BJ (cell line): ENCODE data around the gene HDAC11. TPM values are rescaled to one million over a fixed set of nuclear protein-coding genes. Genes with fewer than 3 reads are reported as not detected.

Source experiments
- CTCF ChIA-PET: fragments of 350-600 bp; formaldehyde crosslinking; extraction: SDS; loops from one replicate; lab custom pipeline; 2021; ENCODE audit warnings: antibody characterized with exemption, inconsistent platforms; lab: Yijun Ruan, JAX
- POLR2A ChIA-PET: fragments of 300-600 bp; sonication (Branson Sonifier 250); formaldehyde crosslinking; extraction: SDS; loops from one replicate; lab custom pipeline; 2021; ENCODE audit warnings: antibody characterized with exemption; lab: Charles Lee
- DNase-seq: peaks from one replicate; pipeline ENCODE4 v3.0.0-alpha.2; 2011; ENCODE audit warnings: low read depth
- H3K27me3 ChIP-seq: 2 replicates; pipeline ENCODE4 v1.6.0; 2011; ENCODE audit warnings: low read length; ENCODE audit not compliant: control insufficient read depth, insufficient read depth
- H3K36me3 ChIP-seq: 2 replicates; pipeline ENCODE4 v1.5.1; 2011; ENCODE audit warnings: low read length; ENCODE audit not compliant: control insufficient read depth, insufficient read depth
- H3K4me3 ChIP-seq: 2 replicates; pipeline ENCODE4 v1.5.1; 2011; ENCODE audit warnings: low read depth, mild to moderate bottlenecking, control low read depth, low read length
- CTCF ChIP-seq: IDR thresholded peaks from 2 replicates; pipeline ENCODE4 v1.5.1; 2011; ENCODE audit warnings: low read depth, mild to moderate bottlenecking, control low read depth, inconsistent platforms, low read length, moderate library complexity; ENCODE audit not compliant: insufficient read depth
- polyA plus RNA-seq: library from polyadenylated mRNA; depleted of rRNA; stranded (reverse); fragments of >200 nt; gene quantifications from 2 replicates; pipeline ENCODE4 v1.2.3, GENCODE V29; 2011

Gene HDAC11
- polyA plus RNA-seq, 1 experiment = 16.0 TPM

GRCh38 chr3:13528217-13528867, 48.2 kb downstream of the HDAC11 start:
- no peak for DNase-seq
- ChIA-PET CTCF (interaction anchor here (0.8 to 1.4 kb wide), 4 partner anchors 8 to 19 kb away, joined by 3 to 4 read pairs (median 4); no protein-coding TSS in a partner anchor), POLR2A (no interaction called here)
- H3K4me3 ChIP-seq = no peak overlapping the region
- no peaks in the 10 kb centered on the region for H3K36me3 ChIP-seq
- H3K27me3 ChIP-seq = no peaks in the 10 kb centered on the region
- peak; percentile 33; the same call in 1 of the 2 replicates for TF ChIP-seq CTCF

GRCh38 chr3:13529196-13530112, 49.3 kb downstream of the HDAC11 start:
- DNase-seq = no peak
- Histone ChIP-seq H3K4me3 (no peak overlapping the region), H3K27me3 (no peaks in the 10 kb centered on the region), H3K36me3 (no peaks in the 10 kb centered on the region)
- ChIA-PET CTCF (interaction anchor here (0.8 to 1.4 kb wide), 3 partner anchors 7 to 20 kb away, joined by 4 read pairs; no protein-coding TSS in a partner anchor), POLR2A (no interaction called here)
- no peak for TF ChIP-seq CTCF

GRCh38 chr3:13530241-13531009, 50.3 kb downstream of the HDAC11 start:
- POLR2A ChIA-PET = no interaction called here
- no peak for DNase-seq
- no peaks in the 10 kb centered on the region for H3K36me3 ChIP-seq
- H3K4me3 ChIP-seq = no peak overlapping the region
- CTCF ChIA-PET = no interaction called here
- TF ChIP-seq CTCF = no peak
- no peaks in the 10 kb centered on the region for H3K27me3 ChIP-seq

GRCh38 chr3:13532085-13532484, 52.0 kb downstream of the HDAC11 start:
- CTCF ChIA-PET = interaction anchor here (1.4 kb wide), 1 partner anchor 18 kb away, joined by 3 read pairs; no protein-coding TSS in a partner anchor
- no peak for DNase-seq
- H3K4me3 ChIP-seq = no peak overlapping the region
- H3K27me3 ChIP-seq = no peaks in the 10 kb centered on the region
- H3K36me3 ChIP-seq = no peaks in the 10 kb centered on the region
- POLR2A ChIA-PET = no interaction called here
- no peak for TF ChIP-seq CTCF
